SJCRH30 (cell line): ENCODE results near the gene TRAPPC2. TPM values are rescaled to one million over a fixed set of nuclear protein-coding genes. Genes with fewer than 3 reads are reported as not detected.

Experiments used
- DNase-seq, 2 experiments: peaks; one replicate each; pipeline ENCODE4 v3.0.0-alpha.2; 2015 to 2020
- H3K27ac ChIP-seq: fragments of 250-450 bp; sonication (Bioruptor Pico); 2 replicates; pipeline ENCODE4 v1.5.1; 2020; ENCODE audit warnings: mild to moderate bottlenecking, moderate library complexity
- H3K27me3 ChIP-seq: fragments of 250-450 bp; sonication (Bioruptor Pico); 2 replicates; pipeline ENCODE4 v1.5.1; 2020; ENCODE audit warnings: mild to moderate bottlenecking, moderate library complexity
- H3K36me3 ChIP-seq: fragments of 250-450 bp; sonication (Bioruptor Pico); 2 replicates; pipeline ENCODE4 v1.5.1; 2020; ENCODE audit warnings: mild to moderate bottlenecking, moderate library complexity
- H3K4me1 ChIP-seq: fragments of 250-450 bp; sonication (Bioruptor Pico); 2 replicates; pipeline ENCODE4 v1.5.1; 2020; ENCODE audit warnings: mild to moderate bottlenecking, moderate library complexity
- H3K4me3 ChIP-seq: fragments of 250-450 bp; sonication (Bioruptor Pico); 2 replicates; pipeline ENCODE4 v1.5.1; 2020; ENCODE audit warnings: mild to moderate bottlenecking, moderate library complexity
- H3K9me3 ChIP-seq: fragments of 250-450 bp; sonication (Bioruptor Pico); replicated peaks from 2 replicates; pipeline ENCODE4 v1.5.1; 2020; ENCODE audit warnings: mild to moderate bottlenecking, moderate library complexity
- total RNA-seq: library from RNA; depleted of rRNA; stranded (reverse); fragments of >200 nt; shearing (Covaris generic); gene quantifications from 2 replicates; pipeline ENCODE4 v1.2.3, GENCODE V29; 2014; rRNA removed

Gene TRAPPC2
- 33.1 and 38.8 TPM in 2 replicates for total RNA-seq

- Histone ChIP-seq H3K36me3 (peaks cover 12% of the 10 kb centered on the region), H3K27me3 (no peaks in the 10 kb centered on the region), H3K4me3 (peak within 1 kb of the TSS; percentile 90), H3K4me1 (peaks cover 7% of the 10 kb centered on the region; the same call in 1 of the 2 replicates), H3K9me3 (no peaks in the 10 kb centered on the region), H3K27ac (peak within 1 kb of the TSS; percentile 74)
- peak; percentile 97 to 98 for DNase-seq
Measured at GRCh38 chrX:13734278-13735172, at the start of gene TRAPPC2, which contains the start of gene OFD1. Gene TRAPPC2, minus strand, starts transcription at chrX:13734620. Its CDS starts 14,657 bp downstream, at chrX:13719963. Gene OFD1, plus strand, starts transcription at chrX:13734748. Its CDS starts 324 bp downstream, at chrX:13735072.

GRCh38 chrX:13780868-13781427 is 46.5 kb upstream of the TRAPPC2 start:
- Histone ChIP-seq H3K27ac (no peak overlapping the region), H3K36me3 (peaks cover 27% of the 10 kb centered on the region), H3K27me3 (no peaks in the 10 kb centered on the region), H3K9me3 (no peaks in the 10 kb centered on the region), H3K4me1 (no peaks in the 10 kb centered on the region), H3K4me3 (no peak overlapping the region)
- DNase-seq: no peak

GRCh38 chrX:13778916-13779315 is 44.5 kb upstream of the TRAPPC2 start:
- H3K4me1 ChIP-seq: peaks cover 9% of the 10 kb centered on the region

GRCh38 chrX:13776387-13776786 is 42.0 kb upstream of the TRAPPC2 start:
- peaks cover 52% of the 10 kb centered on the region for H3K36me3 ChIP-seq
- DNase-seq: no peak
- H3K9me3 ChIP-seq: no peaks in the 10 kb centered on the region
- peaks cover 9% of the 10 kb centered on the region for H3K4me1 ChIP-seq
- H3K27me3 ChIP-seq: no peaks in the 10 kb centered on the region
- H3K4me3 ChIP-seq: no peak overlapping the region
- no peak overlapping the region for H3K27ac ChIP-seq

More at GRCh38 chrX:13778916-13779315, 44.5 kb upstream of the TRAPPC2 start:
- Histone ChIP-seq H3K27ac (no peak overlapping the region), H3K27me3 (no peaks in the 10 kb centered on the region), H3K36me3 (peaks cover 36% of the 10 kb centered on the region), H3K9me3 (no peaks in the 10 kb centered on the region), H3K4me3 (no peak overlapping the region)
- no peak for DNase-seq

- Histone ChIP-seq H3K4me1 (peaks cover 9% of the 10 kb centered on the region), H3K27me3 (no peaks in the 10 kb centered on the region), H3K36me3 (peaks cover 53% of the 10 kb centered on the region), H3K4me3 (no peak overlapping the region), H3K9me3 (no peaks in the 10 kb centered on the region), H3K27ac (no peak overlapping the region)
- no peak for DNase-seq
Measured at GRCh38 chrX:13775837-13776236, 41.4 kb upstream of the TRAPPC2 start.

- peak in 1 of 2 experiments; percentile 66 for DNase-seq
- H3K9me3 ChIP-seq: no peaks in the 10 kb centered on the region; the same call in 1 of the 2 replicates
Measured at GRCh38 chrX:13774696-13775095, 40.3 kb upstream of the TRAPPC2 start.

GRCh38 chrX:13770013-13770535 is 35.7 kb upstream of the TRAPPC2 start:
- no peaks in the 10 kb centered on the region for H3K27me3 ChIP-seq
- H3K36me3 ChIP-seq: peaks cover 76% of the 10 kb centered on the region
- no peak overlapping the region for H3K4me3 ChIP-seq
- peaks cover 8% of the 10 kb centered on the region for H3K4me1 ChIP-seq
- H3K9me3 ChIP-seq: no peaks in the 10 kb centered on the region; the same call in 1 of the 2 replicates
- no peak overlapping the region for H3K27ac ChIP-seq
- DNase-seq: no peak

More at GRCh38 chrX:13774696-13775095, 40.3 kb upstream of the TRAPPC2 start:
- Histone ChIP-seq H3K27me3 (no peaks in the 10 kb centered on the region), H3K36me3 (peaks cover 60% of the 10 kb centered on the region), H3K4me1 (peaks cover 9% of the 10 kb centered on the region), H3K27ac (no peak overlapping the region), H3K4me3 (no peak overlapping the region)

GRCh38 chrX:13768939-13769338 is 34.5 kb upstream of the TRAPPC2 start:
- DNase-seq: no peak

GRCh38 chrX:13764765-13765164 is 30.3 kb upstream of the TRAPPC2 start:
- no peak overlapping the region for H3K4me3 ChIP-seq
- H3K36me3 ChIP-seq: peaks cover 71% of the 10 kb centered on the region
- peak; percentile 42 to 63 for DNase-seq
- no peaks in the 10 kb centered on the region for H3K27me3 ChIP-seq
- H3K27ac ChIP-seq: no peak overlapping the region
- H3K9me3 ChIP-seq: no peaks in the 10 kb centered on the region
- no peaks in the 10 kb centered on the region for H3K4me1 ChIP-seq

More at GRCh38 chrX:13768939-13769338, 34.5 kb upstream of the TRAPPC2 start:
- Histone ChIP-seq H3K36me3 (peaks cover 71% of the 10 kb centered on the region), H3K4me1 (no peaks in the 10 kb centered on the region), H3K27ac (no peak overlapping the region), H3K9me3 (no peaks in the 10 kb centered on the region; the same call in 1 of the 2 replicates), H3K27me3 (no peaks in the 10 kb centered on the region), H3K4me3 (no peak overlapping the region)

- Histone ChIP-seq H3K4me3 (no peak overlapping the region), H3K27me3 (no peaks in the 10 kb centered on the region), H3K36me3 (peaks cover 68% of the 10 kb centered on the region), H3K27ac (no peak overlapping the region), H3K4me1 (no peaks in the 10 kb centered on the region), H3K9me3 (no peaks in the 10 kb centered on the region)
- DNase-seq: no peak
Measured at GRCh38 chrX:13764281-13764680, 29.9 kb upstream of the TRAPPC2 start.

- Histone ChIP-seq H3K27me3 (no peaks in the 10 kb centered on the region), H3K4me1 (no peaks in the 10 kb centered on the region), H3K27ac (no peak overlapping the region), H3K36me3 (peaks cover 67% of the 10 kb centered on the region), H3K4me3 (no peak overlapping the region), H3K9me3 (no peaks in the 10 kb centered on the region)
- DNase-seq: no peak
Measured at GRCh38 chrX:13763489-13763888, 29.1 kb upstream of the TRAPPC2 start.

- Histone ChIP-seq H3K36me3 (peaks cover 60% of the 10 kb centered on the region), H3K4me3 (no peak overlapping the region), H3K4me1 (no peaks in the 10 kb centered on the region), H3K9me3 (no peaks in the 10 kb centered on the region), H3K27ac (no peak overlapping the region), H3K27me3 (no peaks in the 10 kb centered on the region)
- no peak for DNase-seq
Measured at GRCh38 chrX:13761606-13762414, 27.4 kb upstream of the TRAPPC2 start.

GRCh38 chrX:13760426-13760825 is 26.0 kb upstream of the TRAPPC2 start:
- peaks cover 60% of the 10 kb centered on the region for H3K36me3 ChIP-seq
- H3K9me3 ChIP-seq: no peaks in the 10 kb centered on the region

GRCh38 chrX:13759152-13759718 is 24.8 kb upstream of the TRAPPC2 start:
- H3K9me3 ChIP-seq: no peaks in the 10 kb centered on the region
- no peak overlapping the region for H3K27ac ChIP-seq
- H3K4me1 ChIP-seq: no peaks in the 10 kb centered on the region
- H3K27me3 ChIP-seq: no peaks in the 10 kb centered on the region
- H3K4me3 ChIP-seq: no peak overlapping the region
- DNase-seq: no peak
- H3K36me3 ChIP-seq: peaks cover 62% of the 10 kb centered on the region

More at GRCh38 chrX:13760426-13760825, 26.0 kb upstream of the TRAPPC2 start:
- DNase-seq: no peak
- no peak overlapping the region for H3K27ac ChIP-seq
- H3K4me3 ChIP-seq: no peak overlapping the region
- H3K4me1 ChIP-seq: no peaks in the 10 kb centered on the region
- H3K27me3 ChIP-seq: no peaks in the 10 kb centered on the region
